Glomerular visceral epithelial cell (primary cell): ENCODE measurements around the gene IL17D.
"Not testable (repeated sequence)": the region's sequence is repeated elsewhere in the genome, so short reads cannot be mapped to it uniquely, and the experiment has no call there.

Source experiments
- DNase-seq: peaks from one replicate; pipeline ENCODE4 v3.0.0-alpha.2; 2016; ENCODE audit errors: extremely low spot score

Gene IL17D

DNA sequence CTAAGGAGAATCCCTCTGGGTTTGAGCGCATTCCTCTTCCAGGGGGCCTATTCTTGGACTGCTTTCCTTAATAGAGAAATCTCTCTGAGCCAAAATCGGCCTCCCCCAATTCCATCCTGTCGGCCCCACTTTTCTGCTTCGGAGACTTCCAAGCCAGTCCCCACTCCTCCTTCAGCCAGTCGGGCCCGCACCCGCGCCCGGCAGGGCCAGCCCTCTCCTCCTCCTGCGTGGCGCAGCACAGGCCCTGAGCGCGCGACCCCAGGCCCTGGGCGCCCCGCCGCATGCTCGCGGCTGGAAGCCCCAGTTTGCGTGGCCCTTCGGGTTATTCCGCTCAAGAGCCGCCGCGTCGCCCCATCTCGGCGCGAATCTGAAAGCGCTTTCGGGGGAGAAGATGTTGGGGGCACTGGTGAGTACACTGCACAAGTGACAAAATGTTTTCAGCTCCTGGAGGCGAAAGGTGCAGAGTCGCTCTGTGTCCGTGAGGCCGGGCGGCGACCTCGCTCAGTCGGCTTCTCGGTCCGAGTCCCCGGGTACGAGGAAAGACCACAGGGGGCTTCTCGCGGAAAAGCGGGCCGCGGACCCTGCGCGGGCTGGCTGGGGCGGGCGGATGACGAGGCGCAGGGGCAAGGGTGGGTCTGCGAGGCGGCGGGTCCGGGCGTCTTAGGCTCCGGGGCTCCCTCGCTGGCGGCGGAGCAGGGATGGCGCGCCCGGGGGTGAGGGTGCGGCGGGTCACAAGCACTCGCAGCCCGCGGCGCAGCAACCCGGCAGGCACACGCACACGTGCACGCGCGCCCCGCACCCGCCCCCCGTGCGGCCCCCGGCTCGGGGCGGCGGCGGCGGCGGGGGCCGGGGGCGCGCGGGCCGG lies at the start of gene IL17D:
Gene IL17D (plus strand): TSS at position 785 of the 865 bp plus-strand sequence. CDS start 303 bp downstream, outside the sequence.
- peak; percentile 21 for DNase-seq

DNA sequence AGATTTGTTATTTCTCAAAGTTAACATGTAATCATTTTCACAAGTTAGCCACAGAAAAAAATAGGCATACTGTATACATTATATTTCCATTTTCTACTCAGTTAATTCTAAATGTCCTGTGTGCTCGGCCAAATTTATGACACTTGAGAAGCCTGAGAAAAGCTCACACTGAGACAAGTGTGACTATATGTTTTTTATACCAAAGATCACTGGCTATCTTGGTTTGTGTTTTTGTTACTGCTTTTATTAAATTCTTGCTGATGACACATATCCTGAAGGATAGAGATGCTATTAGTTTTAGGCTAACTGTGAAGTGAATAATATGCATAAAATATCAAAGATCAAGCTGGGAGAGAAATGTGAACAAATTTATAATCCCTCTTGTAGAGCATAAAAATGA lies 49.3 kb upstream of the IL17D start:
- no peak for DNase-seq

- no peak for DNase-seq
Observed at GRCh38 chr13:20658451-20659040, 45.0 kb upstream of the IL17D start.

- no peak for DNase-seq
Observed at GRCh38 chr13:20664351-20664750, 39.1 kb upstream of the IL17D start.

DNA sequence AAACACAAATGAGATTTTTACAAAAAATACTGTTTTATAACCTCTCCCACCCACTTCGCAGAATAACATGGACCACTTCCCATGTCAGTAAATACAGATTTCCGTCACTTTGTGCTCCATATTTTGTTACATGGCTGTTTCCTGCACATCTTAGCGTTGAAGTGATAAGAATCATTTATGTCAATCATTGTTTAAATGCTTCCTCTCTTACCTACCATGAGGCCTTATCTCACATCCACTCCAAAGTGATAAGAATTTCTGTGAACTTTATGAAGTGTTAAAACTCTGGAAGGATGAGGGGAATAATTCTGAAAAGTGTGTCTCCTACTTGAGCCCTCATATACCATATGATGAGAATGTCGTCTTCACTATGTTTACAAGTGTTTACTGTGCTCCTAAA lies 36.6 kb upstream of the IL17D start:
- DNase-seq, result no peak

GRCh38 chr13:20667857-20668437 lies 35.6 kb upstream of the IL17D start:
- no peak for DNase-seq

GRCh38 chr13:20669162-20669561 lies 34.3 kb upstream of the IL17D start:
- DNase-seq, result no peak

DNA sequence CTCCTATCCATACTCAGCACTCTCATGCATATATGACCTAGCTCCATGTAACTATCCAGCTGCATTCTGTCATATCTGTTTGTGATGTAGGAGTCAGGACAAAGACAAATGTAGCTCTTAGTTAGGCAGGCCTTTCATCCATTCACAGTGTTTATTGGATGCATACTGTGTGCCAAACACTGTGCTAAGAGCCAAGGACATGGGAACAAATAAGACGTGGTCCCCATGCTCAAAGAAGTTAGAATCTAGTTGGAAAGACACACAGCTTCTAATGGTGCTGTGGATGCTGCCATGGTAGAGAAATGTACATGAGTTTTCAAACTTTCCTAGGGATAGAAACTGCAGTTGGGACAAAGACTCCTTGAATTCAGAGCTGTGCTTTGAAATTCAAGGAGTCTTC lies 31.7 kb upstream of the IL17D start:
- DNase-seq, result no peak

DNA sequence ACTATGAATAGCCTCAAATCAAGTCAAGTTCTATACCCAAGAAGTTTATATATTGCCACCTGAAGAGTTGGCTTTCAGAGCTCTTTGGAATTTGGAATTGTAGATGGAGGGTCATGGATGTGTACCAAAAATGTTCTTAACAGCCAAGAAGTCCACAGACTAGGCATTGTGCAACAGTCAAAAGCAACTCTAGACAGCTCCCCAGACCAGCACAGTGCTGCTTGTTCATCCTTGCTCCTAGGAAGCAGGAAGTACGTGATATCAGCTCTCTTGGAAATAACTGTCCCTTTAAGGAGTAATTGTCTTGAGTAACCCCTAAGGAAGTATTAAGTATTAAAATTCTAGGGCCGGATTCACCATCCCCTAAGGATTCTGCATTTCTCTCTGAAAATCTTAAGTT lies 30.7 kb upstream of the IL17D start:
- no peak for DNase-seq

GRCh38 chr13:20673715-20674114 lies 29.8 kb upstream of the IL17D start:
- DNase-seq, result no peak

DNA sequence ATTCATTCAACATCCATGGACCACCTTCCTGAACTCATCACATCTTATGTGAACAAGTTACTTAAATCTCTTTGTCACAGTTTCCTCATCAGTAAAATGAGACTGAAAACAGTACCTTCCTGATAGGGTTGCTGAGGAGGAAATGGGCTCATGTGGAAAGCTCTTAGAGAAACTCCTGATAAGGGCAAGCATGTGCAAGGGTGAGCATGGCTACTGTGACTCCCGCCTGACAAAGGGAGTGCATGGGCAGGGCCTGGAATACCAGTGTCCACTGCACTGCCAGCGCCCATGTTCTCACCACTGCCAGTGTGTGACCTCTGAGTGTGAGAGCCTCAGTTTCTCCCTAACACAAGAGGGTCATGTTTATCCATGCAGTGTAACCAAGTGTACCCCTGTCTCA lies 27.3 kb upstream of the IL17D start:
- DNase-seq, result no peak

- not testable (repeated sequence) for DNase-seq
Observed at GRCh38 chr13:20678606-20679005, 24.9 kb upstream of the IL17D start.

DNA sequence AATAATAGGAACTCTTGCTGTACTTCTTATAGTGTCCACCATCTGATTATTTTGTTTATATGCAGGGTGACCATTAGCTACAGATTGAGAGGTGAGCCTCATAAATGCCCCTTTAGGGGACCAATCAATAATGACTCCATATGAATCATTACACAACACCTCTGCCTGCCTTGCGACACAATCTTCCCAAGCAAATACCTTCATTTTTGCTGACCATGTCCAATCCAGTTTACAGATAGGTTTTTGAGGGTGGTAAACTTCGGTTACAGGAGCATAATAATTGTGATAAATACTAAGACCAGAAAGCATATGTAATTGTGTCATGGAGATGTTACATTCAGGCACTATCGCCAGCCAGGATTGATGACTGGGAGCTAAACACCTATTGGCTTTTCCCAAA lies 23.6 kb upstream of the IL17D start:
- no peak for DNase-seq

GRCh38 chr13:20680416-20681080 lies 23.0 kb upstream of the IL17D start:
- no peak for DNase-seq

- DNase-seq, result not testable (repeated sequence)
Observed at GRCh38 chr13:20681481-20681880, 22.0 kb upstream of the IL17D start.

GRCh38 chr13:20682061-20682460 lies 21.4 kb upstream of the IL17D start:
- no peak for DNase-seq

DNA sequence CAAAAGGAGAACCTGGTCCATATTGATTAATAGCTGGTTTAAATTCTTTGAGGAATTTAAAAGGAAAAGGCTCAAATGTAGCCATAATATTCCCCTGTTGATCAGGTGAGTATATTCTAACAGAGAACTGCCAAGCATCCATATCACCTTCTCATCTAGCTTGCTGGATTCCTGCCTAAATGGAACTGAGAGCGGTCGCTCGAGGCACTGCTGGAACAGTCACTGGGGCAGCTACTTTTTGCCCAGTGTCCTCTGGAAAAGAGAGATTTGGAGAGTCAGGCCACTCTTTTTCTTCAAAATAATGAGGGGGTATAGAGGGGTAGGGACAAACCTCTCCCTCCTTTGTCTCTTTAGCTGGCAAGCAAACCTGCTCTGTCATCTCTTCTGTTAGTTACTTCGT lies 19.5 kb upstream of the IL17D start:
- DNase-seq, result no peak

- no peak for DNase-seq
Observed at GRCh38 chr13:20684546-20684945, 19.0 kb upstream of the IL17D start.

- DNase-seq, result no peak
Observed at GRCh38 chr13:20685092-20685491, 18.4 kb upstream of the IL17D start.

GRCh38 chr13:20686167-20686566 lies 17.3 kb upstream of the IL17D start:
- DNase-seq, result no peak

DNA sequence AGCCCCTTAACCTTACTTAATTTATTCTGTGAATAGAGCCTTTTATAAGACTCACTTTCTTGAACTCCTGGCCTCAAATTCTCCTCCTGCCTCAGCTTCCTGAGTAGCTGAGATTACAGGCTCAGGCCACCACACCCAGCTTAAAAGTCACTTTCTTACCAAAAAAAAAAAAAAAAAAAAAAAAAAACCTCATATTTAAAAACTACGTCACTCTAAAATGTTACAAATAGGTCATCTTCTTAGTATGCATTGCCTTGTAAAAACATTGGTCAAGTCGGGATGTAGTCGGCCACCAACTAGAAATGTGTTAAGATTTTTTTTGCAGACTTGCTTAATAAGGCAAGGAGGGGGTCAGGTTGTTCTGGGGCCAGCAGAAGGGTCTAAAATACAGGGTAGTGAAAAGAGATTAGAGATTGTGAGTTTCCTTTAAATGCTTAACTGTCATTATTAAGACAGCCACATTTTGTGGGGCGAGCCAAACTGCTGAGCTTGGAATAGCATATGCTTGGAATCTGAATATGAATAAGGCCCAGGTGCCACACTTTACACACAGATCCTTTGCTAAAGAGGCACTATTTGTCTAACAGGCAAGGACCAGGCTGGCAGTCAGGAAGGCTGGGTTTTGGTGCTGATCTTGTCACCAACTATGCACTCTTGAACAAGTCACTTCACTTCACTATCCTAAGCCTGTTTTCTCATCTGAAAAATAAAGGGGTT lies 16.5 kb upstream of the IL17D start:
- no peak for DNase-seq

DNA sequence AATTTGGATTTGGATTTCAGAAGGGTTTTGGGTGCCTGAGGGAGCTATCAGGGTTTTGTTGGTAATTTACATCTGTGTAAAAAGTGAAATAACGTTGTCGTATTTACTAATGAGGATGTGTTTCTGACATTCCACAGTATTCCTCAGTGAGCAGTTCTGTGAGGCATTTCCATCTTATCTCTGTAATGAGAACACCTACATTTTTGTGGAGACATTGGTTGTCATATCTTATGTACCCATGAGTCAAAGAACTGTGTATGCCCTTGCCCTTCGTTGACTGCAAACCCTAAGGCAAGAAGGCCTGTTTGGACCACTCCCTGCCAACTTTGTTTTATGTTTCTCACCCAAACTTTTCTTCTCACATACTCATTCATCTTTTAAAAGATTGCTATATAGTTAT lies 14.2 kb upstream of the IL17D start:
- no peak for DNase-seq
